Skeletal muscle tissue (tissue), 4 donors: ENCODE measurements around the gene EIF2D. TPM values are rescaled to one million over a fixed set of nuclear protein-coding genes. Genes with fewer than 3 reads are reported as not detected.
"Not testable (repeated sequence)": the region's sequence is repeated elsewhere in the genome, so short reads cannot be mapped to it uniquely, and the experiment has no call there.

Experiments
- H3K27ac ChIP-seq: one replicate; pipeline ENCODE4 v1.7.0; 2013; ENCODE audit warnings: mild to moderate bottlenecking, low read depth, low read length, inconsistent platforms
- H3K27me3 ChIP-seq, 3 donors: one replicate each; pipeline ENCODE4 v1.7.0; 2013; ENCODE audit warnings: low read length in 3 of 3; ENCODE audit not compliant: control insufficient read depth in 3 of 3, insufficient read depth in 3 of 3
- H3K36me3 ChIP-seq, 3 donors: one replicate each; pipeline ENCODE4 v1.7.0; 2013; ENCODE audit warnings: low read length in 3 of 3; ENCODE audit not compliant: control insufficient read depth in 3 of 3, insufficient read depth in 3 of 3
- H3K4me1 ChIP-seq, 3 donors: one replicate each; pipeline ENCODE4 v1.7.0; 2013; ENCODE audit warnings: low read length in 3 of 3, mild to moderate bottlenecking in 3 of 3; ENCODE audit not compliant: control insufficient read depth in 3 of 3, insufficient read depth in 3 of 3
- H3K4me3 ChIP-seq, 3 donors: one replicate each; pipeline ENCODE4 v1.7.0; 2013; ENCODE audit warnings: low read length in 3 of 3
- H3K9ac ChIP-seq, 3 donors: one replicate each; pipeline ENCODE4 v1.7.0; 2013; ENCODE audit warnings: low read length in 3 of 3, mild to moderate bottlenecking in 3 of 3, moderate library complexity in 2 of 3, low read depth in 1 of 3
- H3K9me3 ChIP-seq, 3 donors: one replicate each; pipeline ENCODE4 v1.7.0; 2013; ENCODE audit warnings: low read length in 3 of 3; ENCODE audit not compliant: control insufficient read depth in 3 of 3
- total RNA-seq: library from RNA; depleted of rRNA; stranded (reverse); fragments of >200 nt; gene quantifications from one replicate; pipeline ENCODE4 v1.2.3, GENCODE V29; 2014
- donor health status: Osteomylitis.

The EIF2D gene
- total RNA-seq, 1 donor from 2014 or later, result 25.6 TPM

GRCh38 chr1:206636671-206637070 is 24.4 kb upstream of the EIF2D start:
- Histone ChIP-seq H3K9me3 (no peaks in the 10 kb centered on the region), H3K9ac (no peak overlapping the region), H3K36me3 (no peaks in the 10 kb centered on the region), H3K4me3 (no peak overlapping the region), H3K4me1 (peaks cover 9 to 13% (median 9%) of the 10 kb centered on the region in 3 donors), H3K27me3 (no peaks in the 10 kb centered on the region), H3K27ac (no peak overlapping the region)

GRCh38 chr1:206635978-206636345 is 23.7 kb upstream of the EIF2D start:
- peaks cover 9 to 13% (median 9%) of the 10 kb centered on the region in 3 donors for H3K4me1 ChIP-seq
- H3K4me3 ChIP-seq, result peak overlapping the region; percentile 75 to 85 (median 79)
- H3K27me3 ChIP-seq, result no peaks in the 10 kb centered on the region
- peak overlapping the region; percentile 65 to 85 (median 71) for H3K9ac ChIP-seq
- no peaks in the 10 kb centered on the region for H3K36me3 ChIP-seq
- peak overlapping the region; percentile 65 for H3K27ac ChIP-seq
- H3K9me3 ChIP-seq, result no peaks in the 10 kb centered on the region

DNA sequence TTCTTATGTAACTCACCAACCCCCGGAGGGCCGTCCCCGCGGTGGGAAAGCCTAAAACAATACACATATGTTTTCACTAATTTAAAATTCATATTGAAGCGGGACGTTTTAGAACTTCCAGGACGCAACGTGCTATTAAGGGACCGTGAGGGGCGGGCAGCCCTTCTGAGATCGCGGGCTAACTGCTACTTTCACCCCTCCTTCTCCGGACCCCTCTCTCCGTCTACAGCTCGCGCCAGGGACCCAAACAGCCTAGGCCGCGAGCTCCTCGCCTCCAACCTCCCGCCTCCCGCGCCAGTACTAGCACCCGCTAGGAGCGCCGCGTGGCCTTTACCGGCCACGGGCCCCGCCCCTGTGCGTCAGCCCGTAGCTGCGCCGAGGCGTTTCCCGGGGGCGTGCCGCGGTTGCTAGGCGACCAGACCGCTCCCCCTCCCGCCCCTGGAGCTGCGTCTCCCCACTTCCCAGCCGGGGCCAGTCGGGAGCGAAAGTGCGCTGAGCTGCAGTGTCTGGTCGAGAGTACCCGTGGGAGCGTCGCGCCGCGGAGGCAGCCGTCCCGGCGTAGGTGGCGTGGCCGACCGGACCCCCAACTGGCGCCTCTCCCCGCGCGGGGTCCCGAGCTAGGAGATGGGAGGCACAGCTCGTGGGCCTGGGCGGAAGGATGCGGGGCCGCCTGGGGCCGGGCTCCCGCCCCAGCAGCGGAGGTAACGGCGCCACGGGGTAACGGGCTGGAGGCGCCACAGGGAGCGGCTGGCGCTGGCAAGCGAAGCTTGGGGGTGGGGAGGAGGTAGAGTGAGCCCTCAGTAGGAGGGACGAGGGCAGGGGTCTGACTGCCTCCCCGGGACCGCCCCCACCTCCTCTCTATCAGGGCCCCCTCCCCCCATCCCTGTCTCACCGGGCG is 23.1 kb upstream of the EIF2D start, which contains the start of gene DYRK3:
DYRK3 (plus strand) TSS at position 457 of the 898 bp plus-strand sequence; CDS start at position 625, 168 bp downstream.
- Histone ChIP-seq H3K4me1 (peaks cover 9 to 13% (median 9%) of the 10 kb centered on the region in 3 donors), H3K9me3 (no peaks in the 10 kb centered on the region), H3K27ac (peak within 1 kb of the TSS; percentile 65), H3K27me3 (no peaks in the 10 kb centered on the region), H3K4me3 (peak within 1 kb of the TSS; percentile 75 to 85 (median 79)), H3K36me3 (no peaks in the 10 kb centered on the region), H3K9ac (peak within 1 kb of the TSS; percentile 71 to 85 (median 75))

GRCh38 chr1:206634365-206635079 is 22.3 kb upstream of the EIF2D start:
- Histone ChIP-seq H3K4me1 (peaks cover 9 to 13% (median 9%) of the 10 kb centered on the region in 3 donors), H3K36me3 (no peaks in the 10 kb centered on the region), H3K27ac (peak overlapping the region; percentile 65), H3K27me3 (no peaks in the 10 kb centered on the region), H3K4me3 (peak overlapping the region; percentile 72 to 85 (median 79)), H3K9ac (peak overlapping the region; percentile 44 to 85 (median 71)), H3K9me3 (no peaks in the 10 kb centered on the region)

GRCh38 chr1:206633708-206634121 is 21.4 kb upstream of the EIF2D start:
- Histone ChIP-seq H3K27ac (peak overlapping the region; percentile 19), H3K27me3 (no peaks in the 10 kb centered on the region), H3K4me3 (no peak overlapping the region), H3K4me1 (peaks cover 9 to 13% (median 9%) of the 10 kb centered on the region in 3 donors), H3K9me3 (no peaks in the 10 kb centered on the region), H3K36me3 (no peaks in the 10 kb centered on the region), H3K9ac (no peak overlapping the region)

GRCh38 chr1:206631085-206631509 is 18.8 kb upstream of the EIF2D start:
- no peaks in the 10 kb centered on the region for H3K9me3 ChIP-seq
- no peak overlapping the region for H3K4me3 ChIP-seq
- no peak overlapping the region for H3K27ac ChIP-seq
- peaks cover 9 to 12% (median 9%) of the 10 kb centered on the region in 3 donors for H3K4me1 ChIP-seq
- H3K27me3 ChIP-seq, result no peaks in the 10 kb centered on the region
- H3K36me3 ChIP-seq, result no peaks in the 10 kb centered on the region
- H3K9ac ChIP-seq, result no peak overlapping the region

DNA sequence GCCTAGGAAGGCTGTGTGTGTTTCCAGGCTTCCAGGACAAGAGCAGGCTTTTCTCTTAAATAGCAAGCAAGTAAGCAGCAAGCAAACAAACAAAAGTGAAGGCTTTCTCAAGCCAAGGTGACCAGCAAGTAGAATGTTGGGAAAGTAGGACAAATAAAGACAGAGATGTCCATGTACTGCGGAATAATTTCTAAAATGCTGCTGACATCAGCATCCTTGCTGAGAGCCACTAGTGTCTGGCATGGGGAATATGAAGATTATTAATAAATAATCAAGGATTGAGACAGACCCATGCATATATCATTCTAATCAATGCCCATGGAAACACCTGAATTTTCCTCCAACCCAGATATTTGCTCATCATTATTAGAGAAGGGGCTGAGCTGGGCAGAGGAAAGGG is 16.7 kb upstream of the EIF2D start:
- H3K27ac ChIP-seq, result no peak overlapping the region
- no peaks in the 10 kb centered on the region for H3K4me1 ChIP-seq
- no peak overlapping the region for H3K9ac ChIP-seq
- H3K27me3 ChIP-seq, result no peaks in the 10 kb centered on the region
- no peaks in the 10 kb centered on the region for H3K9me3 ChIP-seq
- H3K36me3 ChIP-seq, result no peaks in the 10 kb centered on the region
- no peak overlapping the region for H3K4me3 ChIP-seq

- not testable (repeated sequence) for H3K27me3 ChIP-seq
Observed at GRCh38 chr1:206626396-206626795, 14.1 kb upstream of the EIF2D start.

GRCh38 chr1:206609229-206609991 is 2.9 kb downstream of the EIF2D start:
- Histone ChIP-seq H3K9me3 (no peaks in the 10 kb centered on the region), H3K27ac (no peak overlapping the region), H3K4me3 (no peak overlapping the region), H3K4me1 (peaks cover 8 to 13% (median 10%) of the 10 kb centered on the region in 3 donors), H3K27me3 (no peaks in the 10 kb centered on the region), H3K9ac (no peak overlapping the region), H3K36me3 (peaks cover 19 to 52% (median 52%) of the 10 kb centered on the region in 3 donors)

More at GRCh38 chr1:206626396-206626795, 14.1 kb upstream of the EIF2D start:
- not testable (repeated sequence) for H3K4me1 ChIP-seq, H3K36me3 ChIP-seq, H3K4me3 ChIP-seq, H3K9me3 ChIP-seq, H3K9ac ChIP-seq, H3K27ac ChIP-seq
